Ectodermal cell (in vitro differentiated cells): ENCODE data around the gene ZNF469.

Source experiments
- H3K27ac ChIP-seq: 2 replicates; pipeline ENCODE4 v1.7.0; 2013; ENCODE audit warnings: mild to moderate bottlenecking, low read depth, low read length; ENCODE audit not compliant: insufficient read depth, poor library complexity, severe bottlenecking
- H3K27me3 ChIP-seq: 2 replicates; pipeline ENCODE4 v1.7.0; 2013; ENCODE audit warnings: mild to moderate bottlenecking, low read length; ENCODE audit not compliant: insufficient read depth, control insufficient read depth, poor library complexity, severe bottlenecking
- H3K36me3 ChIP-seq: one replicate; pipeline ENCODE4 v1.7.0; 2013; ENCODE audit warnings: low read length; ENCODE audit not compliant: control insufficient read depth, insufficient read depth
- H3K4me1 ChIP-seq: one replicate; pipeline ENCODE4 v1.7.0; 2013; ENCODE audit warnings: low read length; ENCODE audit not compliant: control insufficient read depth, insufficient read depth
- H3K4me3 ChIP-seq: 2 replicates; pipeline ENCODE4 v1.7.0; 2013; ENCODE audit warnings: low read depth, low read length, control low read depth; ENCODE audit not compliant: insufficient read depth
- H3K9me3 ChIP-seq: 2 replicates; pipeline ENCODE4 v1.7.0; 2013; ENCODE audit warnings: mild to moderate bottlenecking, low read length, moderate library complexity; ENCODE audit not compliant: control insufficient read depth
- WGBS, 2 experiments: methylation state at CpG; one replicate each; pipeline ENCODE4 v1.1.7; 2013; ENCODE audit warnings: missing lambda C conversion rate in 2 of 2; 5-methylcytosine and 5-hydroxymethylcytosine counted together

ZNF469 gene

GRCh38 chr16:88392616-88393015 lies 9.9 kb downstream of the ZNF469 start:
- Histone ChIP-seq H3K27ac (no peak overlapping the region), H3K4me1 (no peaks in the 10 kb centered on the region), H3K36me3 (no peaks in the 10 kb centered on the region), H3K27me3 (no peaks in the 10 kb centered on the region), H3K4me3 (no peak overlapping the region), H3K9me3 (no peaks in the 10 kb centered on the region)
- 89 to 92% methylated on average over 6 of the region's 6 CpGs for WGBS, 2 experiments

DNA sequence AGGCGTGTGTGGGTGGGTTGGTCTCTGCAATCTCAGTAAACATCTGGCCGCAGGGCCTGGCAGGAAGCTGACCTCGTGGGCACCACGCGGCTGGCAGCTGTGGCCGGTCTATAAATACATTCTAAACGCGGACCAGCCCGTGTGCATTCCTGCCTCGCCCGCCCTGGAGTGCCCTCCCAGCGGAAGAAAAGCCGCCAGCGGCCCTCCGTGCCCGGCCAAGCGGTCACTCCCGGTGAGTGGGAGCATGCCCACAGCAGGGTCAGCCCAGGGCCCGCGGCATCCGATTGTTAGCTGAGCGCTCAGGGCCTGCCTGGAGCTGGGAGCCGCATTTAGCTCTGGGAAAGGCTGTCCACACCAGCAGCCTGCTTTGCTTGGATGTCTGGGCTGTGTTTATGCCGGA lies 10.3 kb downstream of the ZNF469 start:
- H3K27me3 ChIP-seq: no peaks in the 10 kb centered on the region
- no peak overlapping the region for H3K4me3 ChIP-seq
- H3K4me1 ChIP-seq: no peaks in the 10 kb centered on the region
- H3K36me3 ChIP-seq: no peaks in the 10 kb centered on the region
- no peak overlapping the region for H3K27ac ChIP-seq
- 93% methylated on average over 24 of the region's 24 CpGs for WGBS, 2 experiments
- no peaks in the 10 kb centered on the region for H3K9me3 ChIP-seq

DNA sequence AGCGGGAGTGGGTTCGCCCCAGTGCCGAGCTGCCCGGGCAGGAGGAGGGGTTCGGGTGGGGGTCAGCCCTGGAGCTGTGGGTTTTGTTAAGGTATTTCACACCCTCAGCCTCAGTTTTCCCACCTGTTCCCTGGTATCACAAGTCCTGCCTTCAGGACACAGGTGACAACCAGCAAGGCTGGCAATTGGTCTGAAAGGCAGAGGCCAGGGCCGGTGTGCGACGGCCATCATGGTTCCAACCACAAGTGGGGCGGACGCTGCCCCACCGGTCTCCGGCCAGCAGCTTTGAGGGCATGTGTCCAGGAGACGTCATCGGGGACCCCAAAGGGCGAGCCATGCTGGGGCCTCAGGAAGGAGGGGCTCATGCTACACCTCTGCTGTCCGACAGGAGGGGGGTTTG lies 10.8 kb downstream of the ZNF469 start:
- Histone ChIP-seq H3K36me3 (no peaks in the 10 kb centered on the region), H3K27me3 (no peaks in the 10 kb centered on the region), H3K4me1 (no peaks in the 10 kb centered on the region), H3K9me3 (no peaks in the 10 kb centered on the region), H3K4me3 (no peak overlapping the region), H3K27ac (no peak overlapping the region)
- WGBS, 2 experiments: 83 to 86% methylated on average over 16 of the region's 16 CpGs

DNA sequence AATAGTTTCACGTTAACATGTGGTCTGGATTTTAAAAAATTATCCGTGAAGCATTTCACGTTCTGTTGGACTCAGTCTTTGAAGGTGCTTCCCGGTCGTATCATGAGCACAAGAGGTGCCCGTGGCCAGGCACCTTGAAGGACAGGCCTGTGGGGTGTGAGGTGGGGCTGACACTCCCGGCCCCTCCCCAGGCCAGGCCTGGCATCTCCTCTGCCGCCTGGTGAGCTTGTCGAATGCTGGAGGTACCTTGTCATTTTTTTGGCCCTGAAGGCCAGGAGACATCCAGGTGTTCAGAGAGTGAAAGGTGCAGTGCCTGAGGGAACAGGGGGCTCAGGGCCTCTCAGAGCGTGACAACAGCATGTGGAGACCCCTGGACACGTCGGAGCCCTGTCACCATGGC lies 11.7 kb downstream of the ZNF469 start:
- no peaks in the 10 kb centered on the region for H3K4me1 ChIP-seq
- H3K36me3 ChIP-seq: no peaks in the 10 kb centered on the region
- H3K9me3 ChIP-seq: no peaks in the 10 kb centered on the region
- no peak overlapping the region for H3K4me3 ChIP-seq
- H3K27ac ChIP-seq: no peak overlapping the region
- no peaks in the 10 kb centered on the region for H3K27me3 ChIP-seq
- 89 to 90% methylated on average over 12 of the region's 12 CpGs for WGBS, 2 experiments

DNA sequence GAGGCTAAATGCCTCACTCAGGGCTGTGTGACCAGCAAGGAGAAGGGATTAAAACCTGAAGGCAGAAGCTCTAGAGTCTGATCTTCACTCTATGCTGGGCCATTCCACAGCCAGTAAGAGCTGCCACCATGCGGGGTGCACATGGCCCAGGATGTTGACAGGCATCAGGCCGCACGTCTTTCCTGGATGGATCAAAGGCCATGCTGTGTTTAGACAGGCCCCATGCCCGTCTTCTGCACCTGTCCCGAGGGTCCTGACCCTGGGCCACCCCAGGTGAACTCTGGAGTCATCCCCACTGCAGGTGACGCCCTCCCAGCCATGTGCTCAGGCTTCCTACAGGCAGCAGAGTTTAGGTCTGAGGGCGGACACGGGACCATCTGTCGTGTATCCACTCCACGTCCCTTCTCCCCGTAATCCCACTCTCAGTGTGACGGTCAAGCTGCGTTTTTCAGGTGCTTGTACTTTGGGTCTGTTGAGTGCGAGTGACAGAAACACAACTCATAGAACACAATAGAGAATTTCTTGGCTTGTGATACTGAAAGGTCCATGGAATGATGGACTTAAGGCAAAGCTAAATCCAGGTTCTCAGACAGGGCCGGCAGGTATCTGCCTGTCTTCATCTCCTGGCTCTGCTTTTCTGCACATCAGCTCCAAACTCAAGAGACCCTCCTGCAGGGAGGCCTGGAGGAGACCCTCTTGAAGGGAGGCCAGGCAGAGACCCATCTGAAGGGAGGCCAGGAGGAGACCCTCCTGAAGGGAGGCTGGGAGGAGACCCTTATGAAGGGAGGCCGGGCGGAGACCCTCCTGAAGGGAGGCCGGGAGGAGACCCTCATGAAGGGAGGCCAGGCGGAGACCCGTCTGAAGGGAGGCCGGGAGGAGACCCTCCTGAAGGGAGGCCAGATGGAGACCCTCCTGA lies 13.2 kb downstream of the ZNF469 start:
- no peak overlapping the region for H3K27ac ChIP-seq
- H3K9me3 ChIP-seq: no peaks in the 10 kb centered on the region
- 86 to 87% methylated on average over 21 of the region's 21 CpGs for WGBS, 2 experiments
- H3K4me1 ChIP-seq: no peaks in the 10 kb centered on the region
- no peaks in the 10 kb centered on the region for H3K27me3 ChIP-seq
- H3K36me3 ChIP-seq: no peaks in the 10 kb centered on the region
- H3K4me3 ChIP-seq: no peak overlapping the region

- Histone ChIP-seq H3K36me3 (no peaks in the 10 kb centered on the region), H3K27me3 (no peaks in the 10 kb centered on the region), H3K4me1 (no peaks in the 10 kb centered on the region), H3K4me3 (no peak overlapping the region), H3K9me3 (no peaks in the 10 kb centered on the region), H3K27ac (no peak overlapping the region)
- WGBS, 2 experiments: 79% methylated on average over 20 of the region's 20 CpGs
These were observed 15.6 kb downstream of the ZNF469 start for GRCh38 chr16:88398170-88398873.

- H3K4me1 ChIP-seq: no peaks in the 10 kb centered on the region
- no peak overlapping the region for H3K4me3 ChIP-seq
- H3K27ac ChIP-seq: no peak overlapping the region
- H3K9me3 ChIP-seq: no peaks in the 10 kb centered on the region
- no peaks in the 10 kb centered on the region for H3K36me3 ChIP-seq
- WGBS, 2 experiments: 83% methylated on average over 8 of the region's 8 CpGs
- no peaks in the 10 kb centered on the region for H3K27me3 ChIP-seq
These were observed 16.1 kb downstream of the ZNF469 start for GRCh38 chr16:88398874-88399178.

DNA sequence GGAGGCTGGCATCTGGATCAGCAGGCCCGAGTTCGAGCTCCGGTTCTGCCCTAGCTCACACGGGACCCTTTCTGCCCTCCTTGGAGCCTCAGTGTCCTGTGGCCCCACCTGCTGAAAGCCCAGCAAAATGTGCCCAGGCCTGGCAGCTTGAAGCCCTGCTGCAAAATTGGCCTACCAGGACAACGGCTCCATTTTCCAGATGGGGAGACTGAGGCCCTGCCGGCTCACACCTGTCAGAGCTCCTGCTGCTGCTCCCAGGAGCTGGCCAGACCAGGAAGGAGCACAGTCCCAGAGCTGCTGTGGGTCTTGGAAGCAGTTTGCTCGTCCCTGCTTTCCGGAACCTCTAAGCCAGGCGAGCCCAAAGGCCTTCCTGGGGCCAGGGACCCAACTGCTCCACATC lies 17.4 kb downstream of the ZNF469 start:
- Histone ChIP-seq H3K27me3 (no peaks in the 10 kb centered on the region), H3K4me1 (no peaks in the 10 kb centered on the region), H3K36me3 (no peaks in the 10 kb centered on the region), H3K27ac (no peak overlapping the region), H3K9me3 (no peaks in the 10 kb centered on the region), H3K4me3 (no peak overlapping the region)
- WGBS, 2 experiments: 93% methylated on average over 9 of the region's 9 CpGs

DNA sequence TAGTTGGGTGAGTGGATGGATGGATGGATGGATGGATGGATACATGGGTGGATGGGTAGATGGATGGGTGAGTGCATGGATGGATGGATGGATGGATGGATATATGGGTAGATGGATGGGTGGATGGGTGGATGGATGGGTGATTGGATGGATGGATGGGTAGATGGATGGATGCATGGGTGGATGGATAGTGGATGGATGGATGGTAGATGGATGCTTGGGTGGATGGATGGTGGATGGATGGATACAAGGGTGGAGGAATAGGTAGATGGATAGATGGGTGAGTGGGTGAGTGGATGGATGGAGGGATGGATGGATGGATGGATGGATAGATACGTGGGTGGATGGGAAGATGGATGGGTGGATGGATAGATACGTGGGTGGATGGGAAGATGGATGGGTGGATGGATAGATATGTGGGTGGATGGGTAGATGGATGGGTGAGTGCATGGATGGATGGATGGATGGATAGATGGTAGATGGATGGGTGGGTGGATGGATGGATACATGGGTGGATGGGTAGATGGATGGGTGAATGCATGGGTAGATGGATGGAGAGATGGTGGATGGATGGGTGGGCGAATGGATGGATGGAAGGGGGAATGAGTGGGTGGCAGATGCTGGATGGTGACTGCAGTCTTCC lies 19.0 kb downstream of the ZNF469 start:
- Histone ChIP-seq H3K27ac (no peak overlapping the region), H3K4me1 (no peaks in the 10 kb centered on the region), H3K9me3 (no peaks in the 10 kb centered on the region), H3K27me3 (no peaks in the 10 kb centered on the region), H3K4me3 (no peak overlapping the region), H3K36me3 (no peaks in the 10 kb centered on the region)
- WGBS, 2 experiments: 54 to 64% methylated on average over 3 of the region's 3 CpGs

GRCh38 chr16:88402551-88403240 lies 19.9 kb downstream of the ZNF469 start:
- H3K36me3 ChIP-seq: no peaks in the 10 kb centered on the region
- WGBS, 2 experiments: 87 to 89% methylated on average over 24 of the region's 24 CpGs
- H3K27ac ChIP-seq: no peak overlapping the region
- no peaks in the 10 kb centered on the region for H3K4me1 ChIP-seq
- no peaks in the 10 kb centered on the region for H3K9me3 ChIP-seq
- no peak overlapping the region for H3K4me3 ChIP-seq
- no peaks in the 10 kb centered on the region for H3K27me3 ChIP-seq
